Uterus (tissue), 2 donors: Measurements from ENCODE around the gene ACCSL.

Experiments used
- CTCF ChIP-seq, 4 experiments: fragments of 200-600 bp in 2 of 4; fragments of 450-650 bp in 2 of 4; sonication (generic) in 2 of 4; IDR thresholded peaks; one replicate each; pipeline ENCODE4 v1.5.1; 2016 to 2019; ENCODE audit warnings: antibody characterized with exemption in 4 of 4, mild to moderate bottlenecking in 2 of 4, moderate library complexity in 1 of 4
- POLR2A ChIP-seq, 2 donors: fragments of 450-650 bp; IDR thresholded peaks; one replicate each; pipeline ENCODE4 v1.6.1; 2016; ENCODE audit warnings: antibody characterized with exemption in 2 of 2, mild to moderate bottlenecking in 1 of 2, moderate library complexity in 1 of 2

GRCh38 chr11:44003736-44004451 lies 43.9 kb upstream of the ACCSL start:
- no peak for TF ChIP-seq CTCF (IDR thresholded peaks at IDR 0.05)
- no peak for TF ChIP-seq POLR2A (IDR thresholded peaks at IDR 0.05)
